Transverse colon (tissue), 4 donors: ENCODE measurements around the gene SPACA6.

Experiments used
- EP300 ChIP-seq: sonication (generic); formaldehyde crosslinking; IDR thresholded peaks from one replicate; pipeline ENCODE4 v1.6.1; 2017; ENCODE audit warnings: antibody characterized with exemption, low read depth
- POLR2AphosphoS5 ChIP-seq, 3 donors: sonication (generic); formaldehyde crosslinking; IDR thresholded peaks; one replicate each; pipeline ENCODE4 v1.6.1; 2016; ENCODE audit warnings: antibody characterized with exemption in 3 of 3
- TF ChIP-seq, protein P1 (sequence below), 5 experiments: fragments of 200-600 bp in 3 of 5; fragments of 450-650 bp in 2 of 5; sonication (generic) in 3 of 5; IDR thresholded peaks; 1 replicate in 2 of 5; 2 replicates in 3 of 5; pipeline ENCODE4 v1.5.1; 2016 to 2017; ENCODE audit warnings: antibody characterized with exemption in 5 of 5, inconsistent platforms in 3 of 5, mild to moderate bottlenecking in 2 of 5, moderate library complexity in 1 of 5

DNA sequence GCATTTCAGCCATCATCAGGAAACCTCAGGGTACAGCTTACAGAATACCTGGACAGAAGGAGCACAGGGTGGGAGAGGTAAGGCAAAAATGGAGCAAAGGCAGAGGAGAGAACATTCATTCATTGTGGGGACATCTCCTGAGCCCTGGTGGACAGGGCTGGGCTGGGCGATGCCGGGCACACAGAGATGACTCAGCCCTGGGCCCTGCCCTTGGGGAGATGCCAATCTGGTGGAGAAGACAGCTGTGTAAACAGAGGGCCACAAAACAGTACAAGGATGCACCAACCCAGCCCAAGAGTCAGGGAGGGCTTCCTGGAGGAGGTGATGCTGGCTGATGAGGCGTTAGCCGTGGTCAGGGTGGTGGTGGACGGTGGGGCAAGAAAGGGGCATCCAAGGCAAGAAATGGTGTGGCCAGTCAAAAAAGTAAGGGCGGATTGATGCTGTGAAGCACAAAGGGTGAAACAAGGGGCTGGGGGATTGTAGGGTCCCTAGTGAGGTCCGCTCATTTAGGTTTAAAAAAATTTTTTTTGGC lies 34.3 kb downstream of the SPACA6 start:
- TF ChIP-seq, protein P1, sequence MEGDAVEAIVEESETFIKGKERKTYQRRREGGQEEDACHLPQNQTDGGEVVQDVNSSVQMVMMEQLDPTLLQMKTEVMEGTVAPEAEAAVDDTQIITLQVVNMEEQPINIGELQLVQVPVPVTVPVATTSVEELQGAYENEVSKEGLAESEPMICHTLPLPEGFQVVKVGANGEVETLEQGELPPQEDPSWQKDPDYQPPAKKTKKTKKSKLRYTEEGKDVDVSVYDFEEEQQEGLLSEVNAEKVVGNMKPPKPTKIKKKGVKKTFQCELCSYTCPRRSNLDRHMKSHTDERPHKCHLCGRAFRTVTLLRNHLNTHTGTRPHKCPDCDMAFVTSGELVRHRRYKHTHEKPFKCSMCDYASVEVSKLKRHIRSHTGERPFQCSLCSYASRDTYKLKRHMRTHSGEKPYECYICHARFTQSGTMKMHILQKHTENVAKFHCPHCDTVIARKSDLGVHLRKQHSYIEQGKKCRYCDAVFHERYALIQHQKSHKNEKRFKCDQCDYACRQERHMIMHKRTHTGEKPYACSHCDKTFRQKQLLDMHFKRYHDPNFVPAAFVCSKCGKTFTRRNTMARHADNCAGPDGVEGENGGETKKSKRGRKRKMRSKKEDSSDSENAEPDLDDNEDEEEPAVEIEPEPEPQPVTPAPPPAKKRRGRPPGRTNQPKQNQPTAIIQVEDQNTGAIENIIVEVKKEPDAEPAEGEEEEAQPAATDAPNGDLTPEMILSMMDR (IDR thresholded peaks at IDR 0.05) = no peak
- no peak for TF ChIP-seq POLR2AphosphoS5 (IDR thresholded peaks at IDR 0.05)
- no peak for TF ChIP-seq EP300
